22Rv1 (cell line): Measurements from ENCODE around the gene SERINC3.
"Not testable (repeated sequence)": the region's sequence is repeated elsewhere in the genome, so short reads cannot be mapped to it uniquely, and the experiment has no call there.

Experiments
- H3K27ac ChIP-seq: fragments of 450-650 bp; 2 replicates; pipeline ENCODE4 v1.5.1; 2017
- CTCF ChIP-seq: fragments of 450-650 bp; IDR thresholded peaks from 2 replicates; pipeline ENCODE4 v1.5.1; 2017; ENCODE audit warnings: mild to moderate bottlenecking
- ZFX ChIP-seq: fragments of 450-650 bp; IDR thresholded peaks from 2 replicates; pipeline ENCODE4 v1.6.1; 2017; ENCODE audit warnings: antibody characterized with exemption, borderline replicate concordance

SERINC3 gene

GRCh38 chr20:44521484-44522481 is at the start of gene SERINC3:
TSS of gene SERINC3 (minus strand) at chr20:44522070. CDS start at chr20:44521951, 119 bp downstream.
- TF ChIP-seq CTCF (peak; percentile 48), ZFX (no peak)
- H3K27ac ChIP-seq = peak within 1 kb of the TSS; percentile 70

DNA sequence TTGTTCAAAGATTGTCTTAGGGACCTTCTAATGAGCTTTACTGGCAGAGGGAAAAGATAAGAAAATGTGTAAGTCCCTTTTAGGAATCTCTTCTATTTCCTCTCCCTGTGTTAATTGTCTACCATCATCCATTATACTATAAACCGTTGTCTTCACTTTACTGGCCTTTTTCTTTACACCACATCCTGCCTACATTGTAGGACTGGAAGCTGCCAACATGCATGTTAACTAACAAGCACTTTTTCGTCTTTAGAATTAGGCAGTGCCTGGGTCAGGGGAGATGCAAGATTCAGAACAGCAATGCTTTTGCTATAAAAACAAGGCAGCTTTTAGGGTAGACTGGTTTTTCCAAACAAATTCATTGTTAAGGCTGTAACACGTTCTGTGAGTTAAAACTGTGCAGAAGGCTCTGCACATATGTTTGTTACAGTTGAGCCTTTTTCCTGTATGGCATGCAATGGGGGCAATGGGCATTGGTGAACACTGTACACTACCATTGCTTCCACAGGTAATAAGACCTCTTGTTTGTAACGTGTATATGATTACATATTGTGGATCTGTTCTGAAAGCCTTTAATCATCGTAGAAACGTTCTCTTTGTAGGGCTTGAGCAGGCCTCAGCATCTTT is 49.6 kb upstream of the SERINC3 start:
- 0 out of 2 replicates have a peak overlapping the region, but pooled peaks have one; percentile 76 for H3K27ac ChIP-seq
- TF ChIP-seq CTCF = no peak
- no peak for TF ChIP-seq ZFX

GRCh38 chr20:44570367-44570766 is 48.5 kb upstream of the SERINC3 start:
- no peak overlapping the region for H3K27ac ChIP-seq
- TF ChIP-seq ZFX = no peak
- no peak for TF ChIP-seq CTCF

DNA sequence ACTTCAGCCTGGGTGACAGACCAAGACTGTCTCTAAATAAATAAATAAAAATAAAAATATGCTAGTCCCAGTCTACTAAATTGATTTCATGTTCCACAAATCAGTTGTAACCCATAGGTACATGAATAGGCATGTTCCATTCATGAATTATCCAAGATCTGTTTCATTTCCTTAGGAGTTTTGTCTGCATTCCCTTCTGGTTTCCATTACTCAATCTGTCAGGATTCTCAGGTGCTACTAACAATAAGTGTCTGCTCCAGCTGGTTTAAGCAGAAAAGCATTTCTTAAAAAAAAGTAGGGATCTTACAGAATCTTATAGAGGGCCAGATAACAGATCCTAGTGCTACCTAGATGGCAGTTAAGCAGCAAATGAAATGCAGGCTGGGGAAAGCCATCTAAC is 44.9 kb upstream of the SERINC3 start:
- no peak overlapping the region for H3K27ac ChIP-seq
- TF ChIP-seq CTCF = no peak
- TF ChIP-seq ZFX = no peak

- no peak overlapping the region for H3K27ac ChIP-seq
- TF ChIP-seq CTCF (no peak), ZFX (no peak)
These were observed 44.1 kb upstream of the SERINC3 start for GRCh38 chr20:44566018-44566417.

- TF ChIP-seq ZFX (no peak), CTCF (no peak)
- no peak overlapping the region for H3K27ac ChIP-seq
These were observed 40.0 kb upstream of the SERINC3 start for GRCh38 chr20:44561876-44562275.

GRCh38 chr20:44560818-44561217 is 38.9 kb upstream of the SERINC3 start:
- not testable (repeated sequence) for H3K27ac ChIP-seq
